Tibial nerve (tissue), 4 donors: ENCODE results near the gene PCSK2. TPM values are rescaled to one million over a fixed set of nuclear protein-coding genes. Genes with fewer than 3 reads are reported as not detected.

Experiments
- DNase-seq, 2 donors: peaks; one replicate each; pipeline ENCODE4 v3.0.0-alpha.2; 2019; ENCODE audit warnings: low spot score in 2 of 2
- H3K27ac ChIP-seq, 4 donors: fragments of 200-600 bp; sonication (generic) in 3 of 4; one replicate each; pipeline ENCODE4 v1.5.1; 2017 to 2019; ENCODE audit warnings: mild to moderate bottlenecking in 1 of 4
- H3K27me3 ChIP-seq, 2 donors: fragments of 200-600 bp; sonication (generic) in 1 of 2; one replicate each; pipeline versions ENCODE4 v1.5.1 to v1.6.0; 2017 to 2019
- H3K36me3 ChIP-seq, 3 donors: fragments of 200-600 bp; sonication (generic); one replicate each; pipeline ENCODE4 v1.5.1; 2018 to 2019
- H3K4me1 ChIP-seq, 4 donors: fragments of 200-600 bp; sonication (generic) in 3 of 4; one replicate each; pipeline ENCODE4 v1.5.1; 2017 to 2019
- H3K4me3 ChIP-seq, 4 donors: fragments of 200-600 bp; sonication (generic) in 3 of 4; one replicate each; pipeline ENCODE4 v1.5.1; 2017 to 2019; ENCODE audit warnings: mild to moderate bottlenecking in 1 of 4, moderate library complexity in 1 of 4
- H3K9me3 ChIP-seq, 4 donors: fragments of 200-600 bp; sonication (generic) in 3 of 4; one replicate each; pipeline ENCODE4 v1.5.1; 2017 to 2019
- EP300 ChIP-seq, 2 donors: sonication (generic); formaldehyde crosslinking; IDR thresholded peaks; one replicate each; pipeline ENCODE4 v1.6.1; 2017; ENCODE audit warnings: antibody characterized with exemption in 2 of 2, mild to moderate bottlenecking in 1 of 2
- POLR2A ChIP-seq, 2 donors: fragments of 450-650 bp; IDR thresholded peaks; one replicate each; pipeline ENCODE4 v1.6.1; 2017; ENCODE audit warnings: antibody characterized with exemption in 2 of 2, mild to moderate bottlenecking in 2 of 2, moderate library complexity in 2 of 2
- WGBS, 2 donors: methylation state at CpG; one replicate each; pipeline ENCODE4 v1.1.5; 2018; 5-methylcytosine and 5-hydroxymethylcytosine counted together
- total RNA-seq, 4 donors: library from RNA; depleted of rRNA; stranded (reverse); fragments of >200 nt; gene quantifications; one replicate each; pipeline ENCODE4 v1.1.0, GENCODE V29; 2016
- TF ChIP-seq, protein P1 (sequence below), 5 experiments: fragments of 200-600 bp in 3 of 5; fragments of 450-650 bp in 2 of 5; sonication (generic) in 3 of 5; IDR thresholded peaks; one replicate each; pipeline ENCODE4 v1.5.1; 2016 to 2019; ENCODE audit warnings: antibody characterized with exemption in 5 of 5, mild to moderate bottlenecking in 3 of 5, moderate library complexity in 2 of 5

PCSK2 gene
- total RNA-seq, 4 donors from 2014 or later = 1.0 to 4.8 (median 3.0) TPM

DNA sequence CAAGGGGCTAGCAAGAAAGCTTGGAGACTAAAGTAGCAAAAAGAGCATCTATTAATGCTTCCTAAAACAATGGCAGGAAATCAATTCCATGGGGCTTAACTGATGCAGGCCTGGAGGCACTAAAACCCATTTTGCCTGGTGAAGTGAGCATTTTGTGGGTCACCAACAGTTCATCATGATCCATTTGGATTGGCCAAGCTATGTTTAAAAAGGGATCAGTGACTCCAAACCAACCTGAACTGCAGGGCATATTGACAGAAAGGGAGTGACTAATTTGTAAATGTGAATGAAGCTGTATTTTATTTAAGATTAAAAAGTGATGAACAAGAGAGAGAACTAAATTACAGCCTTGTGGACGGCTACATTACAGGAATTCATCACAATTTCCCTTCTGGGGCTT, 132.0 kb downstream of the PCSK2 start:
- Histone ChIP-seq H3K27me3 (no peaks in the 10 kb centered on the region), H3K36me3 (no peaks in the 10 kb centered on the region), H3K4me1 (no peaks in the 10 kb centered on the region), H3K4me3 (no peak overlapping the region), H3K27ac (no peak overlapping the region), H3K9me3 (no peaks in the 10 kb centered on the region)
- TF ChIP-seq, protein P1, sequence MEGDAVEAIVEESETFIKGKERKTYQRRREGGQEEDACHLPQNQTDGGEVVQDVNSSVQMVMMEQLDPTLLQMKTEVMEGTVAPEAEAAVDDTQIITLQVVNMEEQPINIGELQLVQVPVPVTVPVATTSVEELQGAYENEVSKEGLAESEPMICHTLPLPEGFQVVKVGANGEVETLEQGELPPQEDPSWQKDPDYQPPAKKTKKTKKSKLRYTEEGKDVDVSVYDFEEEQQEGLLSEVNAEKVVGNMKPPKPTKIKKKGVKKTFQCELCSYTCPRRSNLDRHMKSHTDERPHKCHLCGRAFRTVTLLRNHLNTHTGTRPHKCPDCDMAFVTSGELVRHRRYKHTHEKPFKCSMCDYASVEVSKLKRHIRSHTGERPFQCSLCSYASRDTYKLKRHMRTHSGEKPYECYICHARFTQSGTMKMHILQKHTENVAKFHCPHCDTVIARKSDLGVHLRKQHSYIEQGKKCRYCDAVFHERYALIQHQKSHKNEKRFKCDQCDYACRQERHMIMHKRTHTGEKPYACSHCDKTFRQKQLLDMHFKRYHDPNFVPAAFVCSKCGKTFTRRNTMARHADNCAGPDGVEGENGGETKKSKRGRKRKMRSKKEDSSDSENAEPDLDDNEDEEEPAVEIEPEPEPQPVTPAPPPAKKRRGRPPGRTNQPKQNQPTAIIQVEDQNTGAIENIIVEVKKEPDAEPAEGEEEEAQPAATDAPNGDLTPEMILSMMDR (IDR thresholded peaks at IDR 0.05) = no peak
- TF ChIP-seq POLR2A (IDR thresholded peaks at IDR 0.05) (no peak), EP300 (IDR thresholded peaks at IDR 0.05) (no peak)
- 59 to 70% methylated on average over 1 of the region's 1 CpG for WGBS, 2 donors
- DNase-seq = no peak

DNA sequence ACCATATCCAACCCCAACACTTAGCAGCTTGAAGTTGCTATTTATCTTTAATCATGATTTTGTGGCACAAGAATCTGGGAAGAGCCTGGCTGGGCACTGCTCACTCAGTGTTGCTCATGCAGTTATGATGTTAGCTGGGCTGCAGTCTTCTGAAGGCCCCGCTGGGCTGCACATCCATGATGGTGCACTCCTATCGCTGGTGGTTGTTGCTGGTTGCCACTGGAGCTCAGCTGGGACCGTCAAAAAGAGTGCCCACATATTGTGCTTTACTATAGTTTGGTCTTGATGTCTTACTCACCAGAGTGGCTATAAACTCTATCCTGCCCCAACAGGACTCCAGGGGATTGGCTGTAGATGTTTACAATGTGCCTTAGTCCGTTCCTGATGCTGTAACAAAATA, 137.8 kb downstream of the PCSK2 start:
- no peaks in the 10 kb centered on the region for H3K27me3 ChIP-seq
- 79 to 87% methylated on average over 4 of the region's 4 CpGs for WGBS, 2 donors
- no peak overlapping the region for H3K27ac ChIP-seq
- no peaks in the 10 kb centered on the region for H3K9me3 ChIP-seq
- H3K36me3 ChIP-seq = no peaks in the 10 kb centered on the region
- no peak for DNase-seq
- H3K4me1 ChIP-seq = no peaks in the 10 kb centered on the region
- TF ChIP-seq, protein P1 (IDR thresholded peaks at IDR 0.05) = no peak
- TF ChIP-seq EP300 (IDR thresholded peaks at IDR 0.05) (no peak), POLR2A (IDR thresholded peaks at IDR 0.05) (no peak)
- H3K4me3 ChIP-seq = no peak overlapping the region

DNA sequence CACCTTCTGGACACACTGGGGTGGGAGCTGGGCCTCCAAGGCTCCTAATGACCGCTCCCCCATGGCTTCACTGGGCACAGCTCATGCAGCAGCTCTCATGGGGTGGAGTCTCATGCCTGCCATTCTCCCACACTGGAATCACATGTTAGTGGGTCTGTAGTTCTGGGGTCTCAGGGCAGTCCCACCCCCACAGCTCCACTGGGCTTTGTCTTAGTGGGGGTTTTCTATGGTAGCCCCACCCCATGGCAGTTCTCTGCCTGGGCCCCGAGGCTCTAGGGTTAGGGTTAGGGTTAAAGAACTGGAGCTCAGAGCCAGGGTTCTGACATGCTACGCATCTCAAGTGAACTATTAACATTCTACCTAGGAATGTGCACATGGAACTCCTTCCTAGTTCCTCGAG, 139.0 kb downstream of the PCSK2 start:
- Histone ChIP-seq H3K27ac (no peak overlapping the region), H3K4me1 (no peaks in the 10 kb centered on the region), H3K27me3 (no peaks in the 10 kb centered on the region), H3K9me3 (no peaks in the 10 kb centered on the region), H3K36me3 (no peaks in the 10 kb centered on the region), H3K4me3 (no peak overlapping the region)
- no peak for DNase-seq
- 82 to 84% methylated on average over 4 of the region's 4 CpGs for WGBS, 2 donors
- TF ChIP-seq EP300 (IDR thresholded peaks at IDR 0.05) (no peak), POLR2A (IDR thresholded peaks at IDR 0.05) (no peak)
- TF ChIP-seq, protein P1 (IDR thresholded peaks at IDR 0.05) = no peak

DNA sequence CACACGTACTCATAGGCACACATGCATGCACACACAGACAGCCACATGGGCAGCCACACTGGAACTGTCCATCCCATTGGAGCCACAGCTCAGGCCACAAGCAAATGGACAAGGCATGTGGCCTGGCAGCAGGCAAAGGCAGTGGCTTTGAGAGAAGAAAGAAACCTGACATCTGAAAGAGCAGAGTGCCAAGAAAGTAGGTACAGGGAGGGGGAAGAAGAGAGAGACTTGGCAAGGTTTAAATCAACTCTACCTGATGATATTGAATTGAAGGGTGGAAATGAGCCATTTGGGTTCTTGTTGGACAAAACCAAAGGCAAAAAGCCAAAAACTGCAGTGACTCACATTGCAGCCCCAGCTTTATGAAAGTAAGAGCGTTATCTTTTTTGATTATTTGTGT, 142.7 kb downstream of the PCSK2 start:
- H3K27ac ChIP-seq = no peak overlapping the region
- H3K4me1 ChIP-seq = no peaks in the 10 kb centered on the region
- no peaks in the 10 kb centered on the region for H3K36me3 ChIP-seq
- WGBS, 2 donors = 75 to 88% methylated on average over 2 of the region's 2 CpGs
- TF ChIP-seq EP300 (IDR thresholded peaks at IDR 0.05) (no peak), POLR2A (IDR thresholded peaks at IDR 0.05) (no peak)
- TF ChIP-seq, protein P1 (IDR thresholded peaks at IDR 0.05) = no peak
- DNase-seq = no peak
- H3K4me3 ChIP-seq = no peak overlapping the region
- H3K27me3 ChIP-seq = no peaks in the 10 kb centered on the region
- H3K9me3 ChIP-seq = no peaks in the 10 kb centered on the region

DNA sequence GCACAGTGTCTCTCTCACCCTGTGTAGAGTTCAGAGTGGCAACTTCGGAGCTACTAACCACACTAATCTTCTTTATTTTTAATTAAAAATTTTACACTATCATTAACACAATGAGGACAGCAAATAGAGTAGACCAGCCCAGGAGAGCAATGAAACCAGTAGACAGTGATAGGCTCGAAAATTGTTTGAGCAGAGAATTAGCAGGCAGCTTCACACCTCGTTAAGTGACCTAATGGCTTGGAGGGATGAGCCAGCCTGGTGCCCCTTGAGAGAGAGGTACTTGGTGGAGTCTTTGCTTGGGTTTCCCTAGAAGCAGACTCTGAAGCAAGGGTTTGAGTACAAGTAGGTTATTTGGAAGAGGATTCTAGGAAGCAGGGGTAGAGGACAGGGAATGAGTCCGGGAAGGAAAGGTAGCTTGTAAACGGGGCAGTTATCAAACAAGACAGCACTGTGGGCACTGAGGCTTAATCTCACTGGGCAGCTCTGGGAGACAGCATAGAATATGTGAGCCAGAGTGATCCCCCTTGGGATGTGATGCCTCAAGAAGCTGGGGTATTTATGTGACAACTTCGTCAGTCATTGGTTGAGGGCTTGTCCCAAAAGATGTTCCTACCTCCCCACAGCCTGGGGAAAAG, 146.1 kb downstream of the PCSK2 start:
- Histone ChIP-seq H3K4me1 (no peaks in the 10 kb centered on the region), H3K27ac (no peak overlapping the region), H3K27me3 (no peaks in the 10 kb centered on the region), H3K9me3 (no peaks in the 10 kb centered on the region), H3K4me3 (no peak overlapping the region), H3K36me3 (no peaks in the 10 kb centered on the region)
- DNase-seq = no peak
- TF ChIP-seq, protein P1 (IDR thresholded peaks at IDR 0.05) = no peak
- no peak for TF ChIP-seq EP300 (IDR thresholded peaks at IDR 0.05)
- TF ChIP-seq POLR2A (IDR thresholded peaks at IDR 0.05) = no peak
- WGBS, 2 donors = 65 to 67% methylated on average over 6 of the region's 6 CpGs
